Cortex of kidney (tissue), 1 donor: ENCODE measurements around the gene KRT72.
"Not testable (repeated sequence)": the region's sequence is repeated elsewhere in the genome, so short reads cannot be mapped to it uniquely, and the experiment has no call there.

Source experiments
- DNase-seq: peaks from one replicate; lab custom pipeline; 2025; lab: John Stamatoyannopoulos, UW

KRT72 gene

GRCh38 chr12:52606581-52607218, 5.4 kb upstream of the KRT72 start:
- no peak for DNase-seq

- no peak for DNase-seq
Observed at GRCh38 chr12:52606096-52606495, 4.8 kb upstream of the KRT72 start.

- no peak for DNase-seq
Observed at GRCh38 chr12:52605542-52605941, 4.3 kb upstream of the KRT72 start.

GRCh38 chr12:52604859-52605258, 3.6 kb upstream of the KRT72 start:
- DNase-seq, result no peak

- no peak for DNase-seq
Observed at GRCh38 chr12:52603314-52603713, 2.1 kb upstream of the KRT72 start.

- DNase-seq, result no peak
Observed at GRCh38 chr12:52602552-52602951, 1.3 kb upstream of the KRT72 start.

GRCh38 chr12:52601671-52602070, 408 bp upstream of the KRT72 start:
- no peak for DNase-seq

GRCh38 chr12:52600475-52600874, 788 bp downstream of the KRT72 start:
- no peak for DNase-seq

- DNase-seq, result no peak
Observed at GRCh38 chr12:52600071-52600470, 1.2 kb downstream of the KRT72 start.

- DNase-seq, result no peak
Observed at GRCh38 chr12:52598966-52599365, 2.3 kb downstream of the KRT72 start.

- not testable (repeated sequence) for DNase-seq
Observed at GRCh38 chr12:52594237-52594636, 7.0 kb downstream of the KRT72 start.

GRCh38 chr12:52591521-52591920, 9.7 kb downstream of the KRT72 start:
- no peak for DNase-seq

- no peak for DNase-seq
Observed at GRCh38 chr12:52590021-52590420, 11.2 kb downstream of the KRT72 start.

- DNase-seq, result no peak
Observed at GRCh38 chr12:52587563-52587962, 13.7 kb downstream of the KRT72 start.

GRCh38 chr12:52585946-52586345, 15.3 kb downstream of the KRT72 start:
- DNase-seq, result no peak

- DNase-seq, result no peak
Observed at GRCh38 chr12:52585066-52585465, 16.2 kb downstream of the KRT72 start.

GRCh38 chr12:52584156-52584682, 17.0 kb downstream of the KRT72 start:
- DNase-seq, result no peak

GRCh38 chr12:52582971-52583456, 18.2 kb downstream of the KRT72 start:
- no peak for DNase-seq

- DNase-seq, result no peak
Observed at GRCh38 chr12:52582486-52582885, 18.8 kb downstream of the KRT72 start.

GRCh38 chr12:52581481-52581880, 19.8 kb downstream of the KRT72 start:
- DNase-seq, result no peak

- no peak for DNase-seq
Observed at GRCh38 chr12:52581066-52581465, 20.2 kb downstream of the KRT72 start.

GRCh38 chr12:52580496-52580895, 20.8 kb downstream of the KRT72 start:
- no peak for DNase-seq

- DNase-seq, result no peak
Observed at GRCh38 chr12:52579468-52580465, 21.5 kb downstream of the KRT72 start.
